ENCODE measurements around the gene ZNF883. TPM values are rescaled to one million over a fixed set of nuclear protein-coding genes. Genes with fewer than 3 reads are reported as not detected.
"Not testable (repeated sequence)": the region's sequence is repeated elsewhere in the genome, so short reads cannot be mapped to it uniquely, and the experiment has no call there.

The ZNF883 gene
- total RNA-seq (1 to 10 TPM in 5 of 6 donors, under 1 TPM in 1; 0.32 to 3.4 (median 1.2) TPM), polyA plus RNA-seq (1 to 10 TPM; 1.8 to 2.2 TPM)

DNA sequence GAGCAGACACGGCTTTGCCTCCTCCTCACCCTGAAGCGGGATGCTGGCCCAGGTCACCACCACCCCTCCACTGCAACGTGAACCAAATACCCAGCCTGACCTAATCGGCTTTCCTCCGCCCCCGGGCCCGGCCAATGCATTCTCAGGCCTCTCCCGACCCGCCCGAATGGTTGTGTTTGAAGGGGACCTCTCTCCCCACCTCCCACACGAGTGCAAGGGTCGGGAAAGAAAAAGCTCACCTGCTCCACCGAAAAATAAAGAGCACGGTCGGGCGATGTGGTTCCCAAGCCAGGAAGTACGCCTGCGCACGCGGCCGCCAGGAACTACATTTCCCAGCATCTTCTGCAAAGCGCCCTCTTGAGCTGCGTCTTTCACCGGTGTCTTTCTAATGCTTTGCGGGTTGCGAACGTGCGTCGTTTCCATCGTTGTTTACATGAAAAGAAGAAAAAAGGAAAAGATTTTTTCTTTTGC is at the start of gene ZNF883:
Gene ZNF883 (minus strand): TSS at position 282 of the 471 bp plus-strand sequence.
- Histone ChIP-seq H3K27me3 (no peaks in the 10 kb centered on the region), H3K27ac (no peak within 1 kb of the TSS), H3K4me1 (no peaks in the 10 kb centered on the region), H3K4me3 (peak within 1 kb of the TSS in 3 of 4 donors; percentile 10 to 37 (median 31)), H3K36me3 (no peaks in the 10 kb centered on the region), H3K9me3 (no peaks in the 10 kb centered on the region)
- 3% methylated on average over 30 of the region's 30 CpGs for WGBS, 2 donors
- ATAC-seq (peak; percentile 70 to 94 (median 92)), FAIRE-seq (no peak), DNase-seq (peak; percentile 41 to 68 (median 60))
- intact Hi-C loops (cut with DNase I), result no loop called here
- TF ChIP-seq, protein P1, sequence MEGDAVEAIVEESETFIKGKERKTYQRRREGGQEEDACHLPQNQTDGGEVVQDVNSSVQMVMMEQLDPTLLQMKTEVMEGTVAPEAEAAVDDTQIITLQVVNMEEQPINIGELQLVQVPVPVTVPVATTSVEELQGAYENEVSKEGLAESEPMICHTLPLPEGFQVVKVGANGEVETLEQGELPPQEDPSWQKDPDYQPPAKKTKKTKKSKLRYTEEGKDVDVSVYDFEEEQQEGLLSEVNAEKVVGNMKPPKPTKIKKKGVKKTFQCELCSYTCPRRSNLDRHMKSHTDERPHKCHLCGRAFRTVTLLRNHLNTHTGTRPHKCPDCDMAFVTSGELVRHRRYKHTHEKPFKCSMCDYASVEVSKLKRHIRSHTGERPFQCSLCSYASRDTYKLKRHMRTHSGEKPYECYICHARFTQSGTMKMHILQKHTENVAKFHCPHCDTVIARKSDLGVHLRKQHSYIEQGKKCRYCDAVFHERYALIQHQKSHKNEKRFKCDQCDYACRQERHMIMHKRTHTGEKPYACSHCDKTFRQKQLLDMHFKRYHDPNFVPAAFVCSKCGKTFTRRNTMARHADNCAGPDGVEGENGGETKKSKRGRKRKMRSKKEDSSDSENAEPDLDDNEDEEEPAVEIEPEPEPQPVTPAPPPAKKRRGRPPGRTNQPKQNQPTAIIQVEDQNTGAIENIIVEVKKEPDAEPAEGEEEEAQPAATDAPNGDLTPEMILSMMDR (IDR thresholded peaks at IDR 0.05), result no peak

GRCh38 chr9:113061072-113061850 is 49.3 kb upstream of the ZNF883 start:
- intact Hi-C loops (cut with DNase I); FAIRE-seq: not testable (repeated sequence)

GRCh38 chr9:113059581-113060284 is 47.7 kb upstream of the ZNF883 start:
- WGBS, 2 donors, result 3 to 13% methylated on average over 38 to 41 of the region's 61 CpGs
- intact Hi-C loops (cut with DNase I); H3K27me3 ChIP-seq; FAIRE-seq; H3K4me1 ChIP-seq; H3K27ac ChIP-seq; ATAC-seq; H3K4me3 ChIP-seq; H3K36me3 ChIP-seq; H3K9me3 ChIP-seq: not testable (repeated sequence)
- peak in 3 of 6 donors; percentile 17 to 76 (median 72) for DNase-seq

More at GRCh38 chr9:113061072-113061850, 49.3 kb upstream of the ZNF883 start:
- not testable (repeated sequence) for H3K27me3 ChIP-seq, H3K36me3 ChIP-seq, H3K9me3 ChIP-seq, H3K27ac ChIP-seq, H3K4me3 ChIP-seq, ATAC-seq, H3K4me1 ChIP-seq
- WGBS, 2 donors, result 4 to 33% methylated on average over 21 to 22 of the region's 33 CpGs
- DNase-seq, result peak in 3 of 6 donors; percentile 42 to 82 (median 75)

GRCh38 chr9:113057193-113057592 is 45.2 kb upstream of the ZNF883 start:
- no peak overlapping the region for H3K27ac ChIP-seq
- H3K4me1 ChIP-seq, result no peaks in the 10 kb centered on the region
- H3K36me3 ChIP-seq, result no peaks in the 10 kb centered on the region
- no peak for DNase-seq
- intact Hi-C loops (cut with DNase I), result no loop called here
- no peaks in the 10 kb centered on the region for H3K9me3 ChIP-seq
- TF ChIP-seq, protein P1 (IDR thresholded peaks at IDR 0.05), result no peak
- WGBS, 2 donors, result 21 to 29% methylated on average over 5 of the region's 5 CpGs
- H3K4me3 ChIP-seq, result peak overlapping the region; percentile 42 to 68 (median 64)
- no peak for FAIRE-seq
- no peak for ATAC-seq
- H3K27me3 ChIP-seq, result peaks cover 0 to 4% (median 0%) of the 10 kb centered on the region in 4 donors

- ATAC-seq, result peak; percentile 99 to 100 (median 100)
- FAIRE-seq, result no peak
- peak within 1 kb of the TSS in 3 of 4 donors; percentile 27 to 34 (median 30) for H3K27ac ChIP-seq
- DNase-seq, result peak; percentile 90 to 97 (median 92)
- WGBS, 2 donors, result 1 to 3% methylated on average over 62 of the region's 62 CpGs
- intact Hi-C loops (cut with DNase I), result no loop called here
- TF ChIP-seq, protein P1 (IDR thresholded peaks at IDR 0.05), result no peak
- H3K27me3 ChIP-seq, result peaks cover 0 to 4% (median 0%) of the 10 kb centered on the region in 4 donors
- H3K4me1 ChIP-seq, result no peaks in the 10 kb centered on the region
- H3K9me3 ChIP-seq, result no peaks in the 10 kb centered on the region
- no peaks in the 10 kb centered on the region for H3K36me3 ChIP-seq
- H3K4me3 ChIP-seq, result peak within 1 kb of the TSS; percentile 42 to 68 (median 64)
Observed at GRCh38 chr9:113056191-113057106, 44.5 kb upstream of the ZNF883 start, which contains the start of gene ZFP37. Gene ZFP37 (minus strand): TSS chr9:113056724. CDS start chr9:113056688, 36 bp downstream.
